GM21423 (cell line): ENCODE measurements around the gene TRIM74.
"Not testable (repeated sequence)": the region's sequence is repeated elsewhere in the genome, so short reads cannot be mapped to it uniquely, and the experiment has no call there.

ENCODE experiments used
- ATAC-seq: cut with Tn5 transposase; IDR thresholded peaks from one replicate; pipeline ENCODE4 v1.9.1; 2021; ENCODE audit warnings: mild to moderate bottlenecking, moderate library complexity; ENCODE audit not compliant: unreplicated experiment

TRIM74 gene

GRCh38 chr7:72913750-72914149, 55.5 kb downstream of the TRIM74 start:
- ATAC-seq: not testable (repeated sequence)

- ATAC-seq: not testable (repeated sequence)
Observed at GRCh38 chr7:72911395-72911794, 57.9 kb downstream of the TRIM74 start.
